HepG2 (cell line): ENCODE results near the gene SERPINB11. TPM values are rescaled to one million over a fixed set of nuclear protein-coding genes. Genes with fewer than 3 reads are reported as not detected.

Experiments
- ATAC-seq: fragments of 200-7000 bp; cut with Tn5 transposase; 3 replicates; pipeline ENCODE4 v1.9.1; 2020; ENCODE audit warnings: mild to moderate bottlenecking, moderate library complexity
- BruUV-seq: library from RNA; stranded (reverse); fragments of 400-500 nt; replicated peaks from 2 replicates; lab custom pipeline; 2021; lab: Mats Ljungman, UMichigan
- CTCF ChIA-PET: fragments of 300-600 bp; formaldehyde crosslinking; extraction: SDS; loops from one replicate; lab custom pipeline; 2021; ENCODE audit warnings: low total read pairs, inconsistent platforms, low intra/inter-chr PET ratio; lab: Yijun Ruan, JAX
- POLR2A ChIA-PET: fragments of 350-600 bp; sonication (Branson Sonifier 250); formaldehyde crosslinking; loops from one replicate; lab custom pipeline; 2020; ENCODE audit warnings: antibody characterized with exemption, inconsistent platforms; lab: Yijun Ruan, JAX
- DNase-seq: peaks from one replicate; pipeline ENCODE4 v3.0.0-alpha.2; 2015; ENCODE audit warnings: low spot score
- FAIRE-seq: peaks from 3 replicates; lab custom pipeline; 2011; peaks lifted over from hg19 to GRCh38; lab: Jason Lieb, UNC
- H2AFZ ChIP-seq: one replicate; pipeline ENCODE4 v1.6.1; 2011; ENCODE audit warnings: low read length, inconsistent platforms
- H3K27ac ChIP-seq: fragments of 300-600 bp; 3 replicates; pipeline ENCODE4 v1.8.0; 2011; ENCODE audit warnings: mixed run types, mild to moderate bottlenecking, mixed read lengths, low read length, inconsistent platforms; ENCODE audit not compliant: insufficient read depth; ENCODE audit errors: extremely low read length
- H3K27me3 ChIP-seq, 2 experiments: fragments of 200-600 bp in 1 of 2; 2 replicates in 1 of 2; 3 replicates in 1 of 2; pipeline versions ENCODE4 v1.6.0 to v1.8.0; 2011; ENCODE audit warnings: low read length in 2 of 2, mild to moderate bottlenecking in 2 of 2, moderate library complexity in 2 of 2, inconsistent platforms in 1 of 2; ENCODE audit not compliant: insufficient read depth in 2 of 2, control insufficient read depth in 1 of 2
- H3K36me3 ChIP-seq, 2 experiments: fragments of 200-600 bp in 1 of 2; replicated peaks in 1 of 2; 2 replicates in 1 of 2; 3 replicates in 1 of 2; pipeline versions ENCODE4 v1.5.1 to v1.8.0; 2011; ENCODE audit warnings: low read length in 2 of 2, inconsistent platforms in 1 of 2; ENCODE audit not compliant: insufficient read depth in 2 of 2, control insufficient read depth in 1 of 2
- H3K4me1 ChIP-seq: 2 replicates; pipeline ENCODE4 v1.5.1; 2012; ENCODE audit warnings: low read length, inconsistent platforms; ENCODE audit not compliant: insufficient read depth
- H3K4me2 ChIP-seq: 2 replicates; pipeline ENCODE4 v1.6.0; 2011; ENCODE audit warnings: low read depth, low read length, inconsistent platforms
- H3K4me3 ChIP-seq, 3 experiments: fragments of 200-600 bp in 1 of 3; sonication (generic), shearing (Covaris generic) in 1 of 3; replicated peaks in 1 of 3; 2 replicates each; pipeline ENCODE4 v1.5.1; 2011 to 2016; ENCODE audit warnings: low read length in 3 of 3, inconsistent platforms in 2 of 3, low read depth in 2 of 3, mild to moderate bottlenecking in 2 of 3, control low read depth in 1 of 3, mixed read lengths in 1 of 3; ENCODE audit not compliant: insufficient read depth in 1 of 3
- H3K79me2 ChIP-seq: one replicate; pipeline ENCODE4 v1.6.1; 2011; ENCODE audit warnings: low read length, inconsistent platforms; ENCODE audit not compliant: insufficient read depth
- H3K9ac ChIP-seq: 2 replicates; pipeline ENCODE4 v1.6.0; 2011; ENCODE audit warnings: mild to moderate bottlenecking, low read depth, low read length, inconsistent platforms; ENCODE audit not compliant: insufficient read depth
- H3K9me3 ChIP-seq: 2 replicates; pipeline ENCODE4 v1.5.1; 2012; ENCODE audit warnings: mild to moderate bottlenecking, low read length
- H4K20me1 ChIP-seq: 2 replicates; pipeline ENCODE4 v1.6.0; 2011; ENCODE audit warnings: inconsistent platforms, mild to moderate bottlenecking, low read length, moderate library complexity; ENCODE audit not compliant: insufficient read depth
- AHR ChIP-seq: IDR thresholded peaks from 2 replicates; pipeline ENCODE4 v1.6.1; 2018; ENCODE audit warnings: missing genetic modification reagents, missing compliant biosample characterization
- HDAC6 ChIP-seq: fragments of 200-600 bp; sonication (generic); IDR thresholded peaks from 2 replicates; pipeline ENCODE4 v1.7.0; 2017; ENCODE audit warnings: mild to moderate bottlenecking, antibody characterized with exemption, low read length, low read depth
- SIN3A ChIP-seq: IDR thresholded peaks from 2 replicates; pipeline ENCODE4 v1.6.1; 2011; ENCODE audit warnings: low read depth, mild to moderate bottlenecking, control low read depth, low read length, borderline replicate concordance
- ZBTB7B ChIP-seq: sonication (generic); formaldehyde crosslinking; IDR thresholded peaks from 2 replicates; pipeline ENCODE4 v1.4.0; 2020; ENCODE audit warnings: missing genetic modification reagents
- ZFP36 ChIP-seq: fragments of 150-350 bp; IDR thresholded peaks from 2 replicates; pipeline ENCODE4 v1.6.1; 2018; ENCODE audit warnings: borderline replicate concordance, low read length, low read depth; ENCODE audit not compliant: partially characterized antibody
- ZFP91 ChIP-seq: sonication (generic); formaldehyde crosslinking; IDR thresholded peaks from 2 replicates; pipeline ENCODE4 v1.9.0; 2022; ENCODE audit warnings: missing genetic modification reagents, mild to moderate bottlenecking, borderline replicate concordance
- WGBS: methylation state at CpG from one replicate; pipeline ENCODE4 v1.1.6; 2017; ENCODE audit warnings: low lambda C conversion rate; 5-methylcytosine and 5-hydroxymethylcytosine counted together
- in situ Hi-C: cut with HindIII; loops from 2 replicates; pipeline ENCODE4 v1.10.0; 2017; ENCODE audit warnings: low pct_unique_long_range_greater_than_20kb; ENCODE audit not compliant: extremely low pct_ligation_motif_present
- intact Hi-C: fragments of 100-400 bp; cut with micrococcal nuclease; formaldehyde crosslinking; loops from one replicate; pipeline ENCODE4 v1.10.0; 2022; ENCODE audit not compliant: unreplicated experiment
- polyA plus RNA-seq, 8 experiments: library from polyadenylated mRNA; depleted of rRNA in 3 of 8; stranded (reverse) in 7 of 8; unstranded in 1 of 8; fragments of >200 nt; fragmentation: Illumina TruSeq in 4 of 8; extraction: Trizol in 4 of 8; gene quantifications; 2 replicates each; pipeline versions ENCODE4 v1.2.1 to v1.2.3, GENCODE V29; 2011 to 2016; ENCODE audit warnings: low read depth in 4 of 8, missing spikeins in 1 of 8, mixed read lengths in 1 of 8; ENCODE audit not compliant: insufficient read depth in 1 of 8
- total RNA-seq, 5 experiments: library from RNA; depleted of rRNA; stranded (reverse); fragments of >200 nt; fragmentation: Illumina TruSeq; extraction: Trizol; gene quantifications; 2 replicates each; pipeline ENCODE4 v1.2.3, GENCODE V29; 2016; ENCODE audit warnings: low read depth in 1 of 5
- TF ChIP-seq, protein P1 (sequence below): sonication (generic); formaldehyde crosslinking; IDR thresholded peaks from 2 replicates; pipeline ENCODE4 v1.4.0; 2020; ENCODE audit warnings: missing genetic modification reagents, low read depth, mild to moderate bottlenecking, borderline replicate concordance
- TF ChIP-seq, protein P2 (sequence below): IDR thresholded peaks from 2 replicates; pipeline ENCODE4 v1.6.1; 2012; ENCODE audit warnings: low read length, improper control_type of control experiment

Gene SERPINB11
- total and polyA plus RNA-seq, 2 of the 13 experiments (the other 11 are each of a cell fraction or from before 2014, with no cell fraction given): not detected

DNA sequence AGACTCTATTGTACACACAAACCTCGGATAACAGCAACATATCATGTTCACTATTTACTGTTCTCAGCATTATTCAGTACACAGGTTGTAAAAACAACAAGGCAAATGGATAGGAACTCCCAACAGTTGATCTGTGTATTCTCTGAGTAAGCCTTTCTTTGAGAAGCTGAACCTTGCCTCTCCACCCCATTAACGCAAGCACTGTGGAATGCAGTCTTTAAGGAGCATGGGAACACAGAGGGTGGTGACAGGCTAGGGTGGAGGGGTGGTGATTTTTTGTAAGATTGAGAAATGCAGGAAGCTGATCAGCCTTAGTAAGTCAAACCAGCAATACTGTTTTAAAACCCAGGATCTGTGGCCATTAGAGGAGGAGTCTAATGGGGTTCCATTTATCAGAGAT lies 19.6 kb upstream of the SERPINB11 start:
- in situ Hi-C loops: no loop called here
- TF ChIP-seq HDAC6: no peak
- TF ChIP-seq SIN3A: no peak
- no peak for TF ChIP-seq ZBTB7B (CRISPR knock-in tag)
- TF ChIP-seq ZFP36: no peak
- Histone ChIP-seq H3K36me3 (no peaks in the 10 kb centered on the region), H2AFZ (no peak overlapping the region), H3K9ac (no peak overlapping the region), H3K4me2 (no peak overlapping the region), H3K27me3 (no peaks in the 10 kb centered on the region), H3K4me3 (no peak overlapping the region), H3K4me1 (peaks cover 22% of the 10 kb centered on the region), H3K79me2 (no peaks in the 10 kb centered on the region), H4K20me1 (no peaks in the 10 kb centered on the region), H3K27ac (no peak overlapping the region), H3K9me3 (no peaks in the 10 kb centered on the region)
- ATAC-seq (no peak), DNase-seq (no peak), FAIRE-seq (no peak)
- WGBS: 3% methylated on average over 2 of the region's 2 CpGs
- no TSS peak for BruUV-seq
- CTCF ChIA-PET: no interaction called here
- POLR2A ChIA-PET: no interaction called here
- intact Hi-C loops: no loop called here

DNA sequence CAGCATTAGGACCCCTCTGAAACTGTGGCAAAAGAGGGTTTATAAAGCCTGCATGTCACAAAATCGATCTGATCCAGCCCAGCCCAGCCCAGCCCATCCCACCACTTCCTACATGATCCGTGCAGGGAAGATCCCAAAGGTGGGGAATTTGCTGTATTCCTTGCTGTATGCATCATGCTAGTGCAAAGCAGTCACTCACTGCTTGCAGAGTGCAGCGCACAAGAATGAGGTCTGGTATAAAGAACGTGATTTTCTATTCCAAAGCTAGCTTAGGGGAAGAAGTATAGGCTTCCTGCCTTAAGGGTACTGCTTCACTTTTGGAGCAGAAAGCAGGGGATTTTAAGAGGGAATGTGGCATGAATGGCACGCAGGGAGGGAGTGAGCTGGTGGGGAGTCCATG lies 18.9 kb upstream of the SERPINB11 start:
- no peak overlapping the region for H3K9ac ChIP-seq
- H3K79me2 ChIP-seq: no peaks in the 10 kb centered on the region
- H3K27ac ChIP-seq: no peak overlapping the region
- FAIRE-seq (no peak), DNase-seq (no peak), ATAC-seq (no peak)
- H2AFZ ChIP-seq: no peak overlapping the region
- no TSS peak for BruUV-seq
- no peaks in the 10 kb centered on the region for H3K9me3 ChIP-seq
- H3K4me2 ChIP-seq: no peak overlapping the region
- in situ Hi-C loops (no loop called here), intact Hi-C loops (no loop called here)
- H3K36me3 ChIP-seq: no peaks in the 10 kb centered on the region
- POLR2A ChIA-PET: no interaction called here
- peaks cover 22% of the 10 kb centered on the region for H3K4me1 ChIP-seq
- 57% methylated on average over 5 of the region's 5 CpGs for WGBS
- CTCF ChIA-PET: no interaction called here
- no peaks in the 10 kb centered on the region for H4K20me1 ChIP-seq
- no peaks in the 10 kb centered on the region for H3K27me3 ChIP-seq
- no peak overlapping the region for H3K4me3 ChIP-seq
- TF ChIP-seq, protein P1, sequence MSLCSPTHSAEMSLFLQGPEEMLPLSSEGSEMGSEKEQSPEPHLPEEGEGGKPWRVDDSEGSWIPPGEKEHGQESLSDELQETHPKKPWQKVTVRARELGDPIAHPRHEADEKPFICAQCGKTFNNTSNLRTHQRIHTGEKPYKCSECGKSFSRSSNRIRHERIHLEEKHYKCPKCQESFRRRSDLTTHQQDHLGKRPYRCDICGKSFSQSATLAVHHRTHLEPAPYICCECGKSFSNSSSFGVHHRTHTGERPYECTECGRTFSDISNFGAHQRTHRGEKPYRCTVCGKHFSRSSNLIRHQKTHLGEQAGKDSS: no peak
- no peak for TF ChIP-seq AHR (CRISPR knock-in tag)
- TF ChIP-seq ZFP91 (CRISPR knock-in tag): no peak
- TF ChIP-seq, protein P2, sequence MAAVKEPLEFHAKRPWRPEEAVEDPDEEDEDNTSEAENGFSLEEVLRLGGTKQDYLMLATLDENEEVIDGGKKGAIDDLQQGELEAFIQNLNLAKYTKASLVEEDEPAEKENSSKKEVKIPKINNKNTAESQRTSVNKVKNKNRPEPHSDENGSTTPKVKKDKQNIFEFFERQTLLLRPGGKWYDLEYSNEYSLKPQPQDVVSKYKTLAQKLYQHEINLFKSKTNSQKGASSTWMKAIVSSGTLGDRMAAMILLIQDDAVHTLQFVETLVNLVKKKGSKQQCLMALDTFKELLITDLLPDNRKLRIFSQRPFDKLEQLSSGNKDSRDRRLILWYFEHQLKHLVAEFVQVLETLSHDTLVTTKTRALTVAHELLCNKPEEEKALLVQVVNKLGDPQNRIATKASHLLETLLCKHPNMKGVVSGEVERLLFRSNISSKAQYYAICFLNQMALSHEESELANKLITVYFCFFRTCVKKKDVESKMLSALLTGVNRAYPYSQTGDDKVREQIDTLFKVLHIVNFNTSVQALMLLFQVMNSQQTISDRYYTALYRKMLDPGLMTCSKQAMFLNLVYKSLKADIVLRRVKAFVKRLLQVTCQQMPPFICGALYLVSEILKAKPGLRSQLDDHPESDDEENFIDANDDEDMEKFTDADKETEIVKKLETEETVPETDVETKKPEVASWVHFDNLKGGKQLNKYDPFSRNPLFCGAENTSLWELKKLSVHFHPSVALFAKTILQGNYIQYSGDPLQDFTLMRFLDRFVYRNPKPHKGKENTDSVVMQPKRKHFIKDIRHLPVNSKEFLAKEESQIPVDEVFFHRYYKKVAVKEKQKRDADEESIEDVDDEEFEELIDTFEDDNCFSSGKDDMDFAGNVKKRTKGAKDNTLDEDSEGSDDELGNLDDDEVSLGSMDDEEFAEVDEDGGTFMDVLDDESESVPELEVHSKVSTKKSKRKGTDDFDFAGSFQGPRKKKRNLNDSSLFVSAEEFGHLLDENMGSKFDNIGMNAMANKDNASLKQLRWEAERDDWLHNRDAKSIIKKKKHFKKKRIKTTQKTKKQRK: no peak
